Hematopoietic multipotent progenitor cell (in vitro differentiated cells): ENCODE data around the gene CTTNBP2. TPM values are rescaled to one million over a fixed set of nuclear protein-coding genes. Genes with fewer than 3 reads are reported as not detected.

Experiments used
- DNase-seq, 3 donors: peaks; one replicate each; pipeline ENCODE4 v3.0.0-alpha.2; 2011 to 2015; ENCODE audit warnings: low read depth in 2 of 3, low spot score in 2 of 3
- total RNA-seq: library from RNA; depleted of rRNA; stranded (reverse); fragments of >200 nt; gene quantifications from one replicate; pipeline ENCODE4 v1.2.3, GENCODE V29; 2012

The CTTNBP2 gene
- total RNA-seq, 1 donor, result under 0.01 TPM

GRCh38 chr7:117790731-117791130, 82.5 kb downstream of the CTTNBP2 start:
- no peak for DNase-seq

GRCh38 chr7:117790251-117790650, 83.0 kb downstream of the CTTNBP2 start:
- DNase-seq, result no peak

GRCh38 chr7:117785431-117785830, 87.8 kb downstream of the CTTNBP2 start:
- no peak for DNase-seq

GRCh38 chr7:117784315-117784714, 88.9 kb downstream of the CTTNBP2 start:
- no peak for DNase-seq

GRCh38 chr7:117782761-117783160, 90.5 kb downstream of the CTTNBP2 start:
- DNase-seq, result no peak

- no peak for DNase-seq
Measured at GRCh38 chr7:117781707-117782106, 91.5 kb downstream of the CTTNBP2 start.

GRCh38 chr7:117780832-117781231, 92.4 kb downstream of the CTTNBP2 start:
- DNase-seq, result no peak

GRCh38 chr7:117777335-117778142, 95.7 kb downstream of the CTTNBP2 start:
- DNase-seq, result no peak

- DNase-seq, result no peak
Measured at GRCh38 chr7:117776224-117776623, 97.0 kb downstream of the CTTNBP2 start.

- DNase-seq, result no peak
Measured at GRCh38 chr7:117775801-117776200, 97.4 kb downstream of the CTTNBP2 start.

GRCh38 chr7:117774943-117775342, 98.3 kb downstream of the CTTNBP2 start:
- DNase-seq, result no peak

GRCh38 chr7:117772421-117772820, 100.8 kb downstream of the CTTNBP2 start:
- DNase-seq, result no peak

- no peak for DNase-seq
Measured at GRCh38 chr7:117771756-117772155, 101.5 kb downstream of the CTTNBP2 start.

- DNase-seq, result no peak
Measured at GRCh38 chr7:117769085-117769484, 104.2 kb downstream of the CTTNBP2 start.

GRCh38 chr7:117767951-117768350, 105.3 kb downstream of the CTTNBP2 start:
- no peak for DNase-seq

- no peak for DNase-seq
Measured at GRCh38 chr7:117766913-117767312, 106.3 kb downstream of the CTTNBP2 start.

GRCh38 chr7:117764031-117764430, 109.2 kb downstream of the CTTNBP2 start:
- DNase-seq, result no peak

- no peak for DNase-seq
Measured at GRCh38 chr7:117762055-117762454, 111.2 kb downstream of the CTTNBP2 start.

- no peak for DNase-seq
Measured at GRCh38 chr7:117759950-117760640, 113.1 kb downstream of the CTTNBP2 start.

GRCh38 chr7:117757440-117757839, 115.8 kb downstream of the CTTNBP2 start:
- DNase-seq, result no peak

- no peak for DNase-seq
Measured at GRCh38 chr7:117756586-117757085, 116.6 kb downstream of the CTTNBP2 start.

- no peak for DNase-seq
Measured at GRCh38 chr7:117755136-117755535, 118.1 kb downstream of the CTTNBP2 start.
